SHP77 treated with DMSO at 0.1 percent for 48 hours (cell line): ENCODE measurements around the gene RNF225.
A peak's percentile ranks its signal among the peaks of the same experiment; 100 is the strongest.
"Not testable (repeated sequence)": the region's sequence is repeated elsewhere in the genome, so short reads cannot be mapped to it uniquely, and the experiment has no call there.

ENCODE experiments used
- DNase-seq: peaks from one replicate; lab custom pipeline; 2025; lab: John Stamatoyannopoulos, UW

The RNF225 gene

GRCh38 chr19:58387338-58388174, 7.9 kb upstream of the RNF225 start:
- DNase-seq: no peak

GRCh38 chr19:58388175-58388526, 7.3 kb upstream of the RNF225 start:
- no peak for DNase-seq

- DNase-seq: no peak
Observed at GRCh38 chr19:58392945-58393724, 2.3 kb upstream of the RNF225 start.

GRCh38 chr19:58393725-58394033, 1.8 kb upstream of the RNF225 start:
- DNase-seq: no peak

GRCh38 chr19:58394821-58395219, 636 bp upstream of the RNF225 start:
- DNase-seq: no peak

GRCh38 chr19:58395979-58396627, 647 bp downstream of the RNF225 start:
- DNase-seq: no peak

- DNase-seq: no peak
Observed at GRCh38 chr19:58396691-58397532, 1.5 kb downstream of the RNF225 start.

GRCh38 chr19:58397533-58398037, 2.1 kb downstream of the RNF225 start:
- no peak for DNase-seq

- no peak for DNase-seq
Observed at GRCh38 chr19:58398087-58398486, 2.6 kb downstream of the RNF225 start.

GRCh38 chr19:58398545-58398944, 3.1 kb downstream of the RNF225 start:
- no peak for DNase-seq

- no peak for DNase-seq
Observed at GRCh38 chr19:58399903-58400302, 4.4 kb downstream of the RNF225 start.

GRCh38 chr19:58400316-58400915, 5.0 kb downstream of the RNF225 start:
- DNase-seq: no peak

- peak; percentile 95 for DNase-seq
Observed at GRCh38 chr19:58400916-58401839, 5.7 kb downstream of the RNF225 start.

- DNase-seq: no peak
Observed at GRCh38 chr19:58401840-58402421, 6.5 kb downstream of the RNF225 start.

GRCh38 chr19:58403920-58404478, 8.5 kb downstream of the RNF225 start:
- DNase-seq: not testable (repeated sequence)

GRCh38 chr19:58406818-58407657, 11.6 kb downstream of the RNF225 start:
- no peak for DNase-seq

- DNase-seq: no peak
Observed at GRCh38 chr19:58407658-58408151, 12.2 kb downstream of the RNF225 start.
